ENCODE data around the gene ARPP21.

- no peak for TF ChIP-seq CTCF (tag by site-specific recombination; IDR thresholded peaks at IDR 0.05)
- no peak for TF ChIP-seq MZF1 (tag by site-specific recombination; IDR thresholded peaks at IDR 0.05; ENCODE audit: borderline replicate concordance)
- TF ChIP-seq ZNF501 (tag by site-specific recombination; IDR thresholded peaks at IDR 0.05): no peak
- TF ChIP-seq ZNF558 (tag by site-specific recombination; IDR thresholded peaks at IDR 0.05): no peak
- no peak for TF ChIP-seq ZSCAN30 (tag by site-specific recombination; IDR thresholded peaks at IDR 0.05)
- no peak for TF ChIP-seq ZNF274 (IDR thresholded peaks at IDR 0.05; ENCODE audit: low read length)
- no peak for TF ChIP-seq ZNF274 (tag by site-specific recombination; IDR thresholded peaks at IDR 0.05; ENCODE audit: borderline replicate concordance)
- TF ChIP-seq ZBTB20 (tag by site-specific recombination; IDR thresholded peaks at IDR 0.05): no peak
- TF ChIP-seq ZNF513 (tag by site-specific recombination; IDR thresholded peaks at IDR 0.05): no peak
- no peak for TF ChIP-seq ZNF707 (tag by site-specific recombination; IDR thresholded peaks at IDR 0.05)
- no peak for TF ChIP-seq ZSCAN5A (tag by site-specific recombination; IDR thresholded peaks at IDR 0.05)
- TF ChIP-seq ZNF18 (tag by site-specific recombination; IDR thresholded peaks at IDR 0.05): no peak
- no peak; the same call in 1 of the 2 replicates for TF ChIP-seq ZNF777 (tag by site-specific recombination; IDR thresholded peaks at IDR 0.05; ENCODE audit: borderline replicate concordance)
- TF ChIP-seq ZNF350 (tag by site-specific recombination; IDR thresholded peaks at IDR 0.05): no peak
- TF ChIP-seq ZNF114 (tag by site-specific recombination; IDR thresholded peaks at IDR 0.05): no peak
These were observed at the start of gene ARPP21 for GRCh38 chr3:35639254-35640186.
